AG04450 (cell line): ENCODE data around the gene TUBB3. TPM values are rescaled to one million over a fixed set of nuclear protein-coding genes. Genes with fewer than 3 reads are reported as not detected.
A peak's percentile ranks its signal among the peaks of the same experiment; 100 is the strongest.

Experiments
- CTCF ChIA-PET: fragments of 300-600, 350-600 bp; formaldehyde crosslinking; extraction: SDS; loops from one replicate; lab custom pipeline; 2022; ENCODE audit warnings: antibody characterized with exemption, inconsistent platforms; lab: Charles Lee
- POLR2A ChIA-PET: fragments of 350-600 bp; formaldehyde crosslinking; extraction: SDS; loops from one replicate; lab custom pipeline; 2021; ENCODE audit warnings: antibody characterized with exemption, inconsistent platforms; lab: Yijun Ruan, JAX
- DNase-seq: peaks from one replicate; pipeline ENCODE4 v3.0.0-alpha.2; 2011; ENCODE audit warnings: low read depth, low spot score
- H3K27ac ChIP-seq: one replicate; pipeline ENCODE4 v1.5.1; 2012; ENCODE audit warnings: low read depth, low read length, control low read depth
- H3K27me3 ChIP-seq: one replicate; pipeline ENCODE4 v1.6.0; 2012; ENCODE audit warnings: low read length; ENCODE audit not compliant: control insufficient read depth, insufficient read depth
- H3K4me3 ChIP-seq: 2 replicates; pipeline ENCODE4 v1.5.1; 2011; ENCODE audit warnings: mild to moderate bottlenecking, low read depth, low read length, control low read depth
- H3K9me3 ChIP-seq: 2 replicates; pipeline ENCODE4 v1.5.1; 2012; ENCODE audit warnings: low read length; ENCODE audit not compliant: control insufficient read depth, insufficient read depth
- polyA plus RNA-seq: library from polyadenylated mRNA; depleted of rRNA; stranded (reverse); fragments of >200 nt; gene quantifications from 2 replicates; pipeline ENCODE4 v1.2.3, GENCODE V29; 2011
- TF ChIP-seq, protein P1 (sequence below): IDR thresholded peaks from 2 replicates; pipeline ENCODE4 v1.5.1; 2011; ENCODE audit warnings: low read depth, low read length, control low read depth, inconsistent platforms

The TUBB3 gene
- polyA plus RNA-seq, 1 experiment: 129 TPM

DNA sequence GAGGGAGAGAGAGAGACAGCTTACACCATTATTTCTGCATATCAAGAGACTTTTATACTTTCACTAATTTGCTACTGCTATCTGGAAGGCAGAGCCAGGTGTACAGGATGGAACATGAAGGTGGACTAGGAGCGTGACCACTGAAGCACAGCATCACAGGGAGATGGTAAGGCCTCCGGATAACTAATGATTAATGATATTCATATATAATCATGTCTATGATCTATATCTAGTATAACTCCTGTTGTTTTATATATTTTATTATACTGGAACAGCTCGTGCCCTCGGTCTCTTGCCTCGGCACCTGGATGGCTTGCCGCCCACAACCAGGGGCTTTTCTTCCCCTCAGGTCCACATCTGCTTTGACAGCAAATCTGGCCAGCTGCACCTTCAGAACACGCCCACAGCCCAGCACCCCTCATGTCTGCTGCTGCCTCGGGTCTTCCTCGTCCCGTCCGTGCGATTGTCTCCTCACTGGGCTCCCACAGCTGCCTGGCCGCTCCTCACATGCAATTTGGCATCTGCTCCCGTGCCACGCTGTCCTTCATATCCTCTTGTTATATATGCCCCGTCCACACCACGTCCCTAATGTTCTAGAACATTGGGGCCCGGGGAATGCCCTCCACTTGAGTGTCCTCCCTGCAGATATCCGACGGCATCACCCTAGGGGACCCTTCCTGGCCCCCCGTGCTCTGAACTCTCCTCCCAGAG, 15.2 kb downstream of the TUBB3 start:
- H3K9me3 ChIP-seq: no peaks in the 10 kb centered on the region; the same call in 1 of the 2 replicates
- TF ChIP-seq, protein P1, sequence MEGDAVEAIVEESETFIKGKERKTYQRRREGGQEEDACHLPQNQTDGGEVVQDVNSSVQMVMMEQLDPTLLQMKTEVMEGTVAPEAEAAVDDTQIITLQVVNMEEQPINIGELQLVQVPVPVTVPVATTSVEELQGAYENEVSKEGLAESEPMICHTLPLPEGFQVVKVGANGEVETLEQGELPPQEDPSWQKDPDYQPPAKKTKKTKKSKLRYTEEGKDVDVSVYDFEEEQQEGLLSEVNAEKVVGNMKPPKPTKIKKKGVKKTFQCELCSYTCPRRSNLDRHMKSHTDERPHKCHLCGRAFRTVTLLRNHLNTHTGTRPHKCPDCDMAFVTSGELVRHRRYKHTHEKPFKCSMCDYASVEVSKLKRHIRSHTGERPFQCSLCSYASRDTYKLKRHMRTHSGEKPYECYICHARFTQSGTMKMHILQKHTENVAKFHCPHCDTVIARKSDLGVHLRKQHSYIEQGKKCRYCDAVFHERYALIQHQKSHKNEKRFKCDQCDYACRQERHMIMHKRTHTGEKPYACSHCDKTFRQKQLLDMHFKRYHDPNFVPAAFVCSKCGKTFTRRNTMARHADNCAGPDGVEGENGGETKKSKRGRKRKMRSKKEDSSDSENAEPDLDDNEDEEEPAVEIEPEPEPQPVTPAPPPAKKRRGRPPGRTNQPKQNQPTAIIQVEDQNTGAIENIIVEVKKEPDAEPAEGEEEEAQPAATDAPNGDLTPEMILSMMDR: no peak
- POLR2A ChIA-PET: interaction anchor here (0.9 kb wide), 1 partner anchor 14 kb away, joined by 4 read pairs; no protein-coding TSS in a partner anchor

DNA sequence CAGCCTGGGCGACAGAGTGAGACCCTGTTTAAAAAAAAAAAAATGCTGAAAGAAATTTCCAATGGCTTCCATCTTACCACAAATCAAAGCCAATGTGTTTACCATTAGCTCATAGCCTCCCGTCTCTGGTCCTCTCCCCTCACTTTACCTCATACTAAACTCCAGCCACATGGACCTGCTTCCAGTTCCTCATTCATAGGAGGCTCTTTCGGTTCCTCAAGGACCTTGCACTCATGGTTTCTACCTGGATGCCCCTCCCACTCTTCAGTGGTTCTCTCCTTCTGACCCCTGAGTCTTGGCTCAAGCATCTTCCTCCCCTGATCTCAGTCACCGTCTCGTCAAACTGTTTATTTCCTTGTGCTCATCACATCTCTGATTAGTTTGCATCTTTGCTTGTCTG, 21.6 kb downstream of the TUBB3 start:
- Histone ChIP-seq H3K27ac (no peak overlapping the region), H3K9me3 (no peaks in the 10 kb centered on the region), H3K4me3 (no peak overlapping the region), H3K27me3 (no peaks in the 10 kb centered on the region)
- POLR2A ChIA-PET: no interaction called here
- CTCF ChIA-PET: no interaction called here
- DNase-seq: no peak
- TF ChIP-seq, protein P1: no peak

More for the DNA sequence above, 15.2 kb downstream of the TUBB3 start:
- Histone ChIP-seq H3K27ac (no peak overlapping the region), H3K4me3 (no peak overlapping the region), H3K27me3 (no peaks in the 10 kb centered on the region)
- CTCF ChIA-PET: no interaction called here
- no peak for DNase-seq

GRCh38 chr16:89945654-89946053, 22.5 kb downstream of the TUBB3 start:
- H3K4me3 ChIP-seq: no peak overlapping the region
- H3K27ac ChIP-seq: no peak overlapping the region
- TF ChIP-seq, protein P1: no peak
- no peaks in the 10 kb centered on the region for H3K9me3 ChIP-seq
- ChIA-PET CTCF (no interaction called here), POLR2A (no interaction called here)
- no peaks in the 10 kb centered on the region for H3K27me3 ChIP-seq
- no peak for DNase-seq

GRCh38 chr16:89946515-89946914, 23.4 kb downstream of the TUBB3 start:
- no peak for DNase-seq
- Histone ChIP-seq H3K27ac (no peak overlapping the region), H3K27me3 (no peaks in the 10 kb centered on the region), H3K9me3 (no peaks in the 10 kb centered on the region), H3K4me3 (no peak overlapping the region)
- POLR2A ChIA-PET: interaction anchor here (3.7 kb wide), 1 partner anchor 24 kb away, joined by 17 read pairs; the partner anchor contains the start of gene TUBB3
- TF ChIP-seq, protein P1: no peak
- CTCF ChIA-PET: no interaction called here

GRCh38 chr16:89949121-89949742, 26.1 kb downstream of the TUBB3 start:
- Histone ChIP-seq H3K9me3 (no peaks in the 10 kb centered on the region), H3K27me3 (no peaks in the 10 kb centered on the region), H3K27ac (no peak overlapping the region), H3K4me3 (peak overlapping the region; percentile 66)
- ChIA-PET CTCF (no interaction called here), POLR2A (interaction anchor here (0.7 to 3.7 kb wide), 2 partner anchors 24 to 26 kb away, joined by 3 to 17 read pairs; partner anchors contain the start of gene TUBB3)
- TF ChIP-seq, protein P1: no peak
- no peak for DNase-seq
